Stimulated activated CD8-positive, alpha-beta memory T cell treated with anti-CD3 and anti-CD28 coated beads, Interleukin-4, amount 100 ng/mL, for 1 hour (primary cell): ENCODE data around the gene SLC6A9.

Experiments used
- DNase-seq, 2 donors: peaks; one replicate each; pipeline ENCODE4 v3.0.0-alpha.2; 2020; ENCODE audit warnings: low read depth in 2 of 2, low spot score in 1 of 2

The SLC6A9 gene

DNA sequence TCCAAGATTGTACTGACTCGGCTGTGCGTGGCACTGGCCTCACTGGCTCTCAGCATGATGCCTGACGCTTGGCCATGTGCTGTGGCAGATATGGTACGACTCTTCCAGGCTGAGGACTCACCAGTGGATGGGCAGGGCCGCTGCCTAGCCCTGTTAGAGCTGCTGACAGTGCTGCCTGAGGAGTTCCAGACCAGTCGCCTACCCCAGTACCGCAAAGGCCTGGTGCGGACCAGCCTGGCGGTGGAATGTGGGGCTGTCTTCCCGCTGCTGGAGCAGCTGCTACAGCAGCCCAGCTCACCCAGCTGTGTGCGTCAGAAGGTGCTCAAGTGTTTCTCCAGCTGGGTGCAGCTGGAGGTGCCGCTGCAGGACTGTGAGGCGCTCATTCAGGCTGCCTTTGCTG lies 81.6 kb downstream of the SLC6A9 start:
- no peak for DNase-seq

DNA sequence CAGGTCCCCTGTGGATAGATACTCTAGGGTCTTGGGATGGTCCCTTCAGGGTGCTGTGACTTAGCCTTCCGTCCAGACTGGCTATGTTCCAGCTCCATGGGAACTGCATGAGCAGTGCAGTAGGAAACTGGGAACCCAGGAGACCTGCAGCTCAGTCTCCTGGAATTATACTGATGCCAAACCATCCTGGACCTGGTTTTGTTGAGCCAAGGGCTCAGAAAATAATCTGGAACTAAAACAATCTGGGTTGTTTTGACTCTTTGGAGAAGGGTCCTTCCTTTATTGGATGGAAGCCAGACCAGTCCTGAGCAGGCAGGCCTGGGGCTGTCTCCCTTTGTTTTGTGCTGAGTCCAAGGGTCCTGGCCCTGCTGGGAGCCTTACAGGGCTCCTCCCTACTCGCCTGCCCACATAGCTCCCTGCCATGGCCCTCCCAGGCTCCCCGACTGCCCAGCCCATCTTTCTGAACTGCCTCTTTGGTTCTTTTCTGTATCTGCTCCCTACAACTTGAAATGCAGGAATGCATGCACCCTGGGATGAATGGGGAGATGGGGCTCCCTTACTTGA lies 83.3 kb downstream of the SLC6A9 start:
- no peak for DNase-seq

DNA sequence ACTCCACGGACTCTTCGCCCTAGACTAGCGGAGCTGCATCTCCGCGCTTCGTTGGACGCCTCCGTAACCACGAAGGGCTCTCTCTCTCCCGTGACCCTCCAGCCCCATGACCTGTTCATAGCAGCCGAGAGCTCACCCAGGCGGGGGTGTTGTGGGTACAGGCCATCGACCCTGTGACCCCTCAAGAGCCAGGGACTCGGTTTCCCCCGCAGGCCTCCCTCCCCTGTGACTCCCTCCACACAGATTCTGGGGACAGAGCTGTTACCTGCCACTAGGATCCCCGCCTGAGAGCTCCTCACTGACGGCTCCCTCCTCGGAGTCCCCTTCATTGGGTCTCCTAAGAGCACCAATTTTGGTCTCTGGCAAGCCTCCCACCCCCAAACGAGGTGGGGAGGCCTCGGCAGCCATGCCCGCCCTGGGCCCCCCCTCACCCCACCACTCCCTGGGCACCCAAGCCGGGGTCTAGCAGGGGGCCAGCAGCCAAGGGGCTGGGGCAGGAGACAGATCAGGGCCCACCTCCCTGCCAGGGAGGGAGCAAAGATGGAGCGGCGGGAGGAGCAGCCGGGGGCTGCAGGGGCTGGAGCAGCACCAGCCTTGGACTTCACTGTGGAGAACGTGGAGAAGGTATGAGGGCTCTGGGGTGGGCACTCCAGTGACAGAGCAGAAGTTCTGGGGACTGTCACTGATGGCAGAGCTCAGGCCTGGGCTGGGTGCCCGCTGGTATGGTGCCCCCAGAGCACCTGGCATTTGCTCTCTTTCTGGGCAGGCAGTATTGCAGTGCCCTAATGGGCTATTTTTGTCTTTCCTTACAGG lies 84.0 kb downstream of the SLC6A9 start:
- DNase-seq = no peak
